GM21367 (cell line): ENCODE data around the gene PNMA6E.

Source experiments
- ATAC-seq: cut with Tn5 transposase; IDR thresholded peaks from one replicate; pipeline ENCODE4 v1.9.1; 2021; ENCODE audit not compliant: unreplicated experiment

PNMA6E gene

GRCh38 chrX:153401133-153401764 lies at the start of gene PNMA6E:
Gene PNMA6E, minus strand, starts transcription at chrX:153401350. Its CDS starts 2,501 bp downstream, at chrX:153398849.
- no peak for ATAC-seq

- no peak for ATAC-seq
These were observed 49.8 kb upstream of the PNMA6E start for GRCh38 chrX:153450949-153451277.

- ATAC-seq, result no peak
These were observed 49.2 kb upstream of the PNMA6E start for GRCh38 chrX:153450114-153450948.

- no peak for ATAC-seq
These were observed 48.4 kb upstream of the PNMA6E start for GRCh38 chrX:153449368-153450113.

- no peak for ATAC-seq
These were observed 47.6 kb upstream of the PNMA6E start for GRCh38 chrX:153448556-153449367.

- no peak for ATAC-seq
These were observed 46.4 kb upstream of the PNMA6E start for GRCh38 chrX:153447581-153447960.

- no peak for ATAC-seq
These were observed 45.9 kb upstream of the PNMA6E start for GRCh38 chrX:153446950-153447580.

GRCh38 chrX:153446636-153446936 lies 45.4 kb upstream of the PNMA6E start:
- ATAC-seq, result no peak

GRCh38 chrX:153445856-153446635 lies 44.9 kb upstream of the PNMA6E start, which contains the start of gene TREX2:
Gene TREX2, minus strand, starts transcription at chrX:153446056. Its CDS starts 626 bp downstream, at chrX:153445430.
- ATAC-seq, result no peak

GRCh38 chrX:153445106-153445855 lies 44.1 kb upstream of the PNMA6E start:
- no peak for ATAC-seq

GRCh38 chrX:153444333-153445011 lies 43.3 kb upstream of the PNMA6E start:
- ATAC-seq, result no peak

- no peak for ATAC-seq
These were observed 42.6 kb upstream of the PNMA6E start for GRCh38 chrX:153443476-153444332.

GRCh38 chrX:153442463-153442862 lies 41.3 kb upstream of the PNMA6E start:
- ATAC-seq, result no peak

GRCh38 chrX:153441981-153442380 lies 40.8 kb upstream of the PNMA6E start:
- no peak for ATAC-seq

GRCh38 chrX:153441296-153441695 lies 40.1 kb upstream of the PNMA6E start:
- no peak for ATAC-seq

GRCh38 chrX:153440556-153441135 lies 39.5 kb upstream of the PNMA6E start:
- no peak for ATAC-seq

- ATAC-seq, result no peak
These were observed 38.8 kb upstream of the PNMA6E start for GRCh38 chrX:153439977-153440376.
